22Rv1 (cell line): ENCODE measurements around the gene CDC7.

ENCODE experiments used
- H3K27ac ChIP-seq: fragments of 450-650 bp; 2 replicates; pipeline ENCODE4 v1.5.1; 2017
- ZFX ChIP-seq: fragments of 450-650 bp; IDR thresholded peaks from 2 replicates; pipeline ENCODE4 v1.6.1; 2017; ENCODE audit warnings: antibody characterized with exemption, borderline replicate concordance
- TF ChIP-seq, protein P1 (sequence below): fragments of 450-650 bp; IDR thresholded peaks from 2 replicates; pipeline ENCODE4 v1.5.1; 2017; ENCODE audit warnings: mild to moderate bottlenecking

CDC7 gene

DNA sequence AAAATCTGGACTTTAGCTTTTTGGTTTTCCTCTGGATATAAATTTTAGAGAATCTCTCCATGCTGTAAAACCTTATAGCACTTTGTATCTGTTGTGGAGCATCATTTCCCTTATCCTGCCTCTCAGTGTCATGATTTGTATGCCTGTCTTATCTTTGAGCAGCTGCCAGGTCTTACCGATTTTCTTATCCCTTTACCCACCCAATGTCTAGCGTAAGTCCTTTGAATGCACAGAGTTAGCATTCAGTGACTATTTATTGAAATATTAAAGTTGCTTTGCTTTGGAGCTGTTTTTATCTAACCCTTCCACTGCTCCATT, 37.3 kb downstream of the CDC7 start:
- no peak for TF ChIP-seq ZFX
- TF ChIP-seq, protein P1, sequence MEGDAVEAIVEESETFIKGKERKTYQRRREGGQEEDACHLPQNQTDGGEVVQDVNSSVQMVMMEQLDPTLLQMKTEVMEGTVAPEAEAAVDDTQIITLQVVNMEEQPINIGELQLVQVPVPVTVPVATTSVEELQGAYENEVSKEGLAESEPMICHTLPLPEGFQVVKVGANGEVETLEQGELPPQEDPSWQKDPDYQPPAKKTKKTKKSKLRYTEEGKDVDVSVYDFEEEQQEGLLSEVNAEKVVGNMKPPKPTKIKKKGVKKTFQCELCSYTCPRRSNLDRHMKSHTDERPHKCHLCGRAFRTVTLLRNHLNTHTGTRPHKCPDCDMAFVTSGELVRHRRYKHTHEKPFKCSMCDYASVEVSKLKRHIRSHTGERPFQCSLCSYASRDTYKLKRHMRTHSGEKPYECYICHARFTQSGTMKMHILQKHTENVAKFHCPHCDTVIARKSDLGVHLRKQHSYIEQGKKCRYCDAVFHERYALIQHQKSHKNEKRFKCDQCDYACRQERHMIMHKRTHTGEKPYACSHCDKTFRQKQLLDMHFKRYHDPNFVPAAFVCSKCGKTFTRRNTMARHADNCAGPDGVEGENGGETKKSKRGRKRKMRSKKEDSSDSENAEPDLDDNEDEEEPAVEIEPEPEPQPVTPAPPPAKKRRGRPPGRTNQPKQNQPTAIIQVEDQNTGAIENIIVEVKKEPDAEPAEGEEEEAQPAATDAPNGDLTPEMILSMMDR = no peak
- H3K27ac ChIP-seq = no peak overlapping the region

DNA sequence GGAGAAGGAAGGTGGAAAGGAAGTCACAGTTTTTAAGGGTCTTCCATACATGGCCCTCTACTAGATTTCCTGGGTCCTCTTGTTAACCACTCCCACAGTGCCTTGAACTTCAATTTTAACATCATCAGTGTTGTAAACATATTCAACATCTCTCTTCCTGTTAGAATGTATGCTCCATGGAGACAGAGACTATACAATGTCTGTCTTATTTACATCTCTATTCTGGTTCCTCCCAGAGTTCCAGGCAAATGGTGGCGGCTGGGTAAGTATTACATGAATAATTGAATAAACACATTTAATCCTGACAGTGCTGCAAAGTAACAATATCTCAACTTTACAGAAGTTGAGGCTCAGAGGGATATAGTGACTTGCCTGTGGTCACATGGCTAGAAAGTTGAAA, 40.3 kb downstream of the CDC7 start:
- no peak for TF ChIP-seq ZFX
- TF ChIP-seq, protein P1 = no peak

DNA sequence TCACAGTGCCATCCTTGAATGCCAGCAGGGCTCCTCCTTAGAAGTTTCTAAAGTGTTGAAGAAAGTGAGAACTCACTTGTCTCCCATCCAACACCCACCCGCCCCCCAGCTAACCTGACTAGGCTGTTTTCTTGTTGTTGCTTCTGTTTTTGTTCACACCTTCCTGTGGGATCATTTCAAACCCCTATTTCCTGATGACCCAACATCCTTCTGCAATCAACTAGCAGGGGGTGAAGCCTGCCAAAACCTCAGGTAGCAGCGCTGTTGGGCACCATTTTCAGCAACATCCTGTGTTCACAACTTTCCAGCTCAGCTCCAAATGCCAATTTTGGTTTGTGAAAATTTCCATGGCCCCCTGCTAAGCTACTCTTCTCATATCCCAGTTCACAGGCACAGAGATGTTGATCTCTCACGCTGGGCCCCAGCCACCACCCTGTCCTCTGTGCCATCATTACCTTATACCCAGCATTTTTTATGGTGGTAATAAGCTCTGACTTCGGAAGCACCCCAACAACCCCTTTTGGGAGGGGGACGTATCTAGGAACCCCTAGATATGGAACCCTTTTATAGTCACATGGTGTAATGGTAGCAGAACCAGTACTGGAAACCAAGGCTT, 41.4 kb downstream of the CDC7 start:
- TF ChIP-seq, protein P1 = no peak
- TF ChIP-seq ZFX = no peak
- H3K27ac ChIP-seq = no peak overlapping the region

More for the DNA sequence above, 40.3 kb downstream of the CDC7 start:
- H3K27ac ChIP-seq = no peak overlapping the region

DNA sequence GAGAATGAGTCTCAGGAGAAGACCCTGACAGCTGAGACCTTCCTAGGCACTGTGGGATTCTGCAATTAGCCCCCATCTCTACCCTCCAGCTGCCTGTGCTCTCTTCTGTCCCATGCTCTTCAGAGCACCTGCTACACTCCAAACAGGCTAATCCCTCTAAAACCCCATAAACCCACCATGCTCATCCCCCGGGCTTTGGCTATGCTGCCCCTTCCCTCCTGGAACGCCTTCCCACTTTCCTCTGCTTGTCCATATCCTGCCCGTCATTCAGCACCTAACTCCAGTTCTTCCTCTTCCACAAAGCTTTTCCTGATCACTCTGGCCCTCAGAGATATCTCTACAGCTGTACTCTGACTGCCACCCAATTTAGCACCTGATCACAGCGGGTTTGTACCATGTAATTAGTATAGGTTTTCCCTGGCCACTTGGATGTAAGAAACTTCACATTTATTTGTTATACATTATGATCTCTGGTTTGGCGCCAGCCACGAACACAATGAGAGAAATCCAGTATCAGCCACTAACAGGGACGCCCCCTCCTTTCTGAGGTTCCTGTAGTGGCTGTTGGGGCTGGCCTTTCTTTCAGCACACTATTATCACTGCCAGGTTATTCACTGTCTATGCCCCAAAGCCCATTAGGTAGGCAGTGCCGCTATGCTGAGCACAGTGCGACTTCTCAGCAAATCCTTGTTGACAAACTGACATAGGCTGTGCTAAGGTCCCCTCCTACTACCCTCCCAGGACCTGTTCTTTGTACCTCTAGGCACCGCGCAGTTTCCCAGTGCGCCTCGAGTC, 45.1 kb downstream of the CDC7 start:
- no peak overlapping the region for H3K27ac ChIP-seq
- no peak for TF ChIP-seq ZFX

DNA sequence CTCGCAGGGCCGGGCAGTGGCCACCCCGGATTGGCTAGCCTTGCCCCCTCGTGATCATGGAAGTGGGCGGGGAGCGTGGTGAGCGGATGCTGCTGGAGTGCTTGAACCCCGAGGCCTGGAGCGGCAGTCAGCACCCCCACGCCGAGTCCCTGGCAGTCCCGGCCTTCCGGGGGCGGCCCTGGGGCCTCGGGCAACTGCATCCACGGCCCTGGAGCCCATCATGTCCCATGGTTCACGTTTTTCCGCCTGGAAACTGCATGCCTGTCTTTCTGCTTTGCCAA, 45.6 kb downstream of the CDC7 start:
- TF ChIP-seq, protein P1 = no peak
- no peak for TF ChIP-seq ZFX

DNA sequence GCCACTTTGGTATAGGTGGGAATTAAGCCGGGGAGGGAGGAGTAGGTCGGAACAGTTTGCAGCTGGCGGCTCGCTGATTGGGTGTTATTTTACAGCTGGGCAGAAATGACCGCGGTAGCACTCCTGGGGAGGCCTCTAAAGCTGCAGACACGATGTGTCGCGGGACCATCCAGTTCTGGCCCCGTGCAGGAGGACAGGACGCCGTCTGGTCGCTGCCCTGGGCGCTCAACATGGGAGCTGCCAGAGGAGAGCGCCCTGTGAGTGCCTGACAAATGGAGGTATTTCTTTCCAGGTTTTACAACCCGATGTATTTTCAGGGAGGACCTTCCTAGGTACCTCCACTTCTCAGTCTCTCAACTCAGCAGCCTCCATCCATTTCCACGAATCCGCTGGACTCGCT, 46.2 kb downstream of the CDC7 start:
- no peak overlapping the region for H3K27ac ChIP-seq
- TF ChIP-seq, protein P1 = peak; percentile 76
- no peak for TF ChIP-seq ZFX

More for the DNA sequence above, 45.6 kb downstream of the CDC7 start:
- H3K27ac ChIP-seq = no peak overlapping the region

DNA sequence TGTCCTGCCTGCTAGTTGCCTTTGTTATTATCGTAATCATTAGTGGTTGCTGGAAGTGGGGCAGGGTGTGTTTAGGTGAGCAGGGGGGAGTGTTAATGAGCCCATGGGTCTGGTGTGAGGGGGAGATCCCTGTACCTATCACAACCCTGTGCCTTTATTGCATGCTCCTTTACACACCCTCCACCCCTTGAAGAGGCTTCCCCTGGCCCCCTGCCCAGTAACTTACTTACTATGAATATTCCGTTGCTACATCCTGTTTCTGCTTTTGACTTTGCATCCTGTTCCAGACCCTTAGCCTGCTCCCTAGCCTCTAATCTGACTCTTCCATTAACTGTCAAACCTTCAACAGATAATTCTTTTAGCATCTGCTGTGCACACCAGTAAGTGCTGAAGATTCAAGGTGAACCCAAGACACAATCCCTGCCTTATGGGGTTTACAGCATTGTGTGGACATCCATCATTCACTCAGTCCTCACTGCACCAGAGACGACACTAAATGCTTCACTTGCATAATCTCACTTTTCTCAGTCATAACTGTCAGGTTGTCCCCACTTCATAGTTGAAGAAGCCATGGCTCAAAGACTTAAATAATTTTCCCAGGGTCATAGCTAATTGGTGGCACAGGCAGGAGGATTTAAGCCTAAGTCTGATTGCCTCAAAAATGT, 47.9 kb downstream of the CDC7 start:
- no peak overlapping the region for H3K27ac ChIP-seq
- TF ChIP-seq, protein P1 = no peak
- TF ChIP-seq ZFX = no peak
